MG63 (cell line): ENCODE measurements around the gene ZNF668. TPM values are rescaled to one million over a fixed set of nuclear protein-coding genes. Genes with fewer than 3 reads are reported as not detected.
A peak's percentile ranks its signal among the peaks of the same experiment; 100 is the strongest.

Experiments
- DNase-seq: peaks from one replicate; pipeline ENCODE4 v3.0.0-alpha.2; 2020
- H3K27me3 ChIP-seq: fragments of 250-450 bp; sonication (Bioruptor Pico); 2 replicates; pipeline ENCODE4 v1.5.1; 2020; ENCODE audit warnings: mild to moderate bottlenecking, moderate library complexity
- H3K36me3 ChIP-seq: fragments of 250-450 bp; sonication (Bioruptor Pico); 2 replicates; pipeline ENCODE4 v1.5.1; 2020; ENCODE audit warnings: mild to moderate bottlenecking, moderate library complexity
- H3K4me3 ChIP-seq: fragments of 250-450 bp; sonication (Bioruptor Pico); 2 replicates; pipeline ENCODE4 v1.5.1; 2020; ENCODE audit warnings: mild to moderate bottlenecking, moderate library complexity
- H3K9me3 ChIP-seq: fragments of 250-450 bp; sonication (Bioruptor Pico); 2 replicates; pipeline ENCODE4 v1.5.1; 2020; ENCODE audit warnings: mild to moderate bottlenecking, moderate library complexity
- total RNA-seq: library from RNA; depleted of rRNA; stranded (reverse); fragments of >200 nt; shearing (Covaris generic); gene quantifications from 2 replicates; pipeline ENCODE4 v1.2.3, GENCODE V29; 2014; ENCODE audit warnings: low replicate concordance

Gene ZNF668
- total RNA-seq, 1 experiment from 2014 or later, result 47.4 TPM

DNA sequence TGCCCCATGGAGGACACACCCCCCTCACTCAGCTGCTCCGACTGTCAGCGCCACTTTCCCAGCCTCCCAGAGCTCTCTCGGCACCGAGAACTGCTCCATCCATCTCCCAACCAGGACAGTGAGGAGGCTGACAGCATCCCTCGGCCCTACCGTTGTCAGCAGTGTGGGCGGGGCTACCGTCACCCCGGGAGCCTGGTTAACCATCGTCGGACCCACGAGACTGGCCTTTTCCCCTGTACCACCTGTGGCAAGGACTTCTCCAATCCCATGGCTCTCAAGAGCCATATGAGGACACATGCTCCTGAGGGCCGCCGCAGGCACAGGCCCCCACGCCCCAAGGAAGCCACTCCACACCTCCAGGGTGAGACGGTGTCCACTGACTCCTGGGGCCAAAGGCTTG is 2.3 kb upstream of the ZNF668 start:
- Histone ChIP-seq H3K4me3 (no peak overlapping the region), H3K27me3 (no peaks in the 10 kb centered on the region), H3K9me3 (no peaks in the 10 kb centered on the region), H3K36me3 (peaks cover 56% of the 10 kb centered on the region)
- no peak for DNase-seq

DNA sequence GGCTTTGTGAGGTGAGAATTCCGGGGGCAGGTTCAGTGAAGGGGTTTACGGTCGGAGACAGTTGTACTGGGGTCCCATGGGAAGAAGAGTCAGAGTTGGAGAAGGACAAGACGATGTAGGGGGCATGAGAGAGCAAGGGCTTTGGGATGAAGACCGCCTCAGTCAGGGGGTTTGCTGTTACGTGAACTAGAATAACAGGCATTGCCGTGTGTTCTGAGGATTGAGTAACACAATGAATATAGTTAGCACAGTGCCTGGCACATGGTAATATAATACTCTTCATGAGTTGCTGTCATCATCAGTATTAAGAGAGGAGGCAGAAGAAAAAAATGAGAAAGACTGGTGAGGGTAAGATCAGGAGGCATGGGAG is 759 bp upstream of the ZNF668 start:
- Histone ChIP-seq H3K27me3 (no peaks in the 10 kb centered on the region), H3K4me3 (peak overlapping the region; percentile 94), H3K9me3 (no peaks in the 10 kb centered on the region), H3K36me3 (peaks cover 43% of the 10 kb centered on the region)
- DNase-seq, result no peak

DNA sequence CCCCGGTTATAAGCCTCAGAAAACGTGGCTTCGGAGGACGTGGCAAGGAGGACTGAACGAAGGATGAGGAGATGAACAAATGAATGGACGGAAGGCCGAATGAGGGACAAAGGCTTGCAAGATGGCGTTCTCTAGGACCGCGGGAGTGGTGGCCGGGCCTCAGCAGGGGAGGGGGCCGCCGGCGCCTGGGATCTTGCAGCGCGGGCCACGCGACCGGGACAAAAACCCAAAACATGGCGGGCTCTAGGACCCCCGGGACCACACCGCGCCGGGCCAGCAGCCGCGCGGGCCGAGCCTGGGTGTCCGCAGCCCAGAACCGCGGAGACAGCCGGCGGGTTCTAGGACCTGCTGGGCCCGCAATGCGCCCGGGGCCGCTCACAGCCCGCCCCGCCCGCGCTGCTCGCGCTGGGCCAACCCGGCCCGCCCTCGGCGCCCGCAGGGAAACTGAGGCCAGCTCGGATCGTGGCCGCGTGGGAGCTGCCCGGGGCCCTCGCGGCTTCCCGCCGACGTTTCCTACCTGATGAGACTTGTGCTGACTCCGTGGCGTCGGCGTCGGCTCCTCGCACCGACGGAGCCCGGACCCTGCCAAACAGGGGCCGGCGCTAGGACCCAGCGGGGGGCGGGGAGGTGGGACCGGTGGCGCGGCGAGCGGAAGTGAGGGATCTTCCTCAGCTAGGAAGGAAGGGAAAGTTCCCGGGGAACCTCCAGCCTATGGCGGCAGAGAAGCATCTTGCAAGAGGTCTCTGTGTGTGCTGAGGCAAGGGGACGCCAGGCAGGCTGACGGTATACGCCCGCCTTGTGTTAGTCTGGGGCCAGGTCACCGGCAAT is 684 bp downstream of the ZNF668 start:
- H3K27me3 ChIP-seq, result no peaks in the 10 kb centered on the region
- H3K36me3 ChIP-seq, result peaks cover 34% of the 10 kb centered on the region
- H3K4me3 ChIP-seq, result peak overlapping the region; percentile 94
- H3K9me3 ChIP-seq, result no peaks in the 10 kb centered on the region
- DNase-seq, result peak; percentile 97

DNA sequence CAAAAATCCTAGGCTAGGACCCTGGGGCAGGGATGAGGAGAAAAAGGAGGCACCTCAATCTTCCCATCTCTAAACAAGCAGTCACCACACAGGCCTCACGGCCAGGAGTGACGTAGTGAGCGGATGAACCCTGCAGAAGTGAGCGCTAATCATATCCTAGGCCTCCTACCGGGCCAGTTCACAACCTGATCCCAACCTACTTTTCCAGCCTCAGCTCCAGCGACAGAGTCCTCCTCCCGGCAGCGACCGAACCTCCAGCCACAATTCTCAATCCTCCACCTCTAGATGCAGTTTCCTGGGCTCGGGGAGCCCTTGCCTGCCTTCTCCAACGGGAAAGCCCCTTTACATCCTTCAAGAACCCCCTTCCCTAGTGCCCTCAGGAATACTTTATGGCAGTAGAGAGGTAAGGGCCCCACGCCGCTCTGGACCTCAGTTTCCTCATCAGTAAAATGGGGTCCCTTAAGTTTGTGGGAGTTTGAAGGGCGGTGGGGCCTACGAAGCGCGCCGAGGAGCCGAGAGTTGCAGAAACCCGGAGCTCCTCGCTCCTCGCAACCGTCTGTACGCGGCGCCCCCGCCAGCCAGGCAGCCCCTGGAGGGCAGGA is 1.4 kb downstream of the ZNF668 start:
- H3K36me3 ChIP-seq, result peaks cover 28% of the 10 kb centered on the region
- peak overlapping the region; percentile 94 for H3K4me3 ChIP-seq
- H3K9me3 ChIP-seq, result no peaks in the 10 kb centered on the region
- DNase-seq, result peak; percentile 71
- no peaks in the 10 kb centered on the region for H3K27me3 ChIP-seq

DNA sequence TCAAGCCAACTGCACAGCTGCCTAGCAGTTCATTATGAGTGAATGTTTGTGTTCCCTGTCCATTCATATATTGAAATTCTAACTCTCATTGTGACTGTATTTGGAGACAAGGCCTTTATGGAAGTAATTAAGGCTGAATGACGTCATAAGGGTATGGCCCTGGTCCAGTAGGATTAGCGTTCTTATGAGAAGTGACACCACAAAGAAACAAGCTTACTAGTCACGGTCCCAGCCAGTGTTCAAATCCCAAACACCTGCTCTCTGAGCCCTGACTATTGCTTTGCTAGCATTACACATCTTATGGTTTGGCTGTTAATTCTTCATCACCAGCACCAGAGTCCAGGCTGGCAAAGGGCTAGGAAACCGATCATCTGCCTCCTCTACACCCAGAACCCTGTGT is 2.2 kb downstream of the ZNF668 start:
- Histone ChIP-seq H3K36me3 (peaks cover 26% of the 10 kb centered on the region), H3K4me3 (peak overlapping the region; percentile 94), H3K9me3 (no peaks in the 10 kb centered on the region), H3K27me3 (no peaks in the 10 kb centered on the region)
- peak; percentile 63 for DNase-seq

DNA sequence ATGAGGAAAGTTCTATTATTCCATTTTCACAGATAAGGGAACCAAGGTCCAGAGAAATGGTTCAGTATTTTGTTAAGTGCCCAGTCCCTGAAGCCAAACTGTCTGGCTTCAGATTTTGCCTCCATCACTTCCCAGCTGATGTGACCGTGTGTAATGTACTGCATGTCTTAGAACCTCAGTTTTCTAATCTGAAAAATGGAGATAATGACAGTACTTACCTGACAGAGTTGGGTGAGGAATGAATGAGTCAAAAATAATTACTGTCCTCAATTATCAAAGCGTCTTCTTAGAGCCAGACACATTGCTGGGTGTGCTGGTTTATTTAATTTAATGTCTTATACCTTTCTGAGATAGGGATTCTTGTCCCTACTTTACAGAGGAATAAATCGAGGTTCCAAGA is 6.7 kb downstream of the ZNF668 start:
- no peaks in the 10 kb centered on the region for H3K27me3 ChIP-seq
- no peaks in the 10 kb centered on the region for H3K9me3 ChIP-seq
- peaks cover 38% of the 10 kb centered on the region for H3K36me3 ChIP-seq
- DNase-seq, result no peak
- no peak overlapping the region for H3K4me3 ChIP-seq

DNA sequence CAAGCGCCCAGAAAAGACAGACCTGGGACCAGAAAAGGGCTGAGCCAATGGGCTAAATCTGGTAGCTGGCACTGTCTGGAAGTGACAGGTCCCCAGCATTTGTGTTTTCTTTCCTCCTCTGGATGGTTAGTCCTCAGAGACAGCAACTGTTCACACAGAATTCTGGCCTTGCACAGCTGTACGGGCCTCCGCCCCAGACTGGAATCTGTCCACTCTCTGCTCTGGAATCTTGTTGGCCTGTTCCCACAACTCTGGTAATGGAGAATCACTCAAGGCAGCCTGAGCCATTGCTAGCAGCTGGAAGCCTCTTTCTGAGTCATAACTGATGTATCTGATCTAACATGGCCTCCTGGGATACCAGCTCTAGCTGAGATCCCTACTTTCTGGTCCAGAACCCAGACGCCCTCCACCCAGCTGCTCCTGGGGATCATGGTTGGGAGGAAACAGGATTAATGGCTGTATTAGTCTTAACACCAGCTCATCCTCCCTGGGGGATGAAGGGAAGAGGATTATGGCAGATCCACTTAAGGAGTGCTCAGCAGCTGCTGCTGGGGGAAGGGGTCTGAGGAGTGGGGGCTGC is 9.1 kb downstream of the ZNF668 start:
- Histone ChIP-seq H3K9me3 (no peaks in the 10 kb centered on the region), H3K27me3 (no peaks in the 10 kb centered on the region), H3K4me3 (peak overlapping the region; percentile 4; the same call in 1 of the 2 replicates), H3K36me3 (peaks cover 59% of the 10 kb centered on the region)
- peak; percentile 95 for DNase-seq

DNA sequence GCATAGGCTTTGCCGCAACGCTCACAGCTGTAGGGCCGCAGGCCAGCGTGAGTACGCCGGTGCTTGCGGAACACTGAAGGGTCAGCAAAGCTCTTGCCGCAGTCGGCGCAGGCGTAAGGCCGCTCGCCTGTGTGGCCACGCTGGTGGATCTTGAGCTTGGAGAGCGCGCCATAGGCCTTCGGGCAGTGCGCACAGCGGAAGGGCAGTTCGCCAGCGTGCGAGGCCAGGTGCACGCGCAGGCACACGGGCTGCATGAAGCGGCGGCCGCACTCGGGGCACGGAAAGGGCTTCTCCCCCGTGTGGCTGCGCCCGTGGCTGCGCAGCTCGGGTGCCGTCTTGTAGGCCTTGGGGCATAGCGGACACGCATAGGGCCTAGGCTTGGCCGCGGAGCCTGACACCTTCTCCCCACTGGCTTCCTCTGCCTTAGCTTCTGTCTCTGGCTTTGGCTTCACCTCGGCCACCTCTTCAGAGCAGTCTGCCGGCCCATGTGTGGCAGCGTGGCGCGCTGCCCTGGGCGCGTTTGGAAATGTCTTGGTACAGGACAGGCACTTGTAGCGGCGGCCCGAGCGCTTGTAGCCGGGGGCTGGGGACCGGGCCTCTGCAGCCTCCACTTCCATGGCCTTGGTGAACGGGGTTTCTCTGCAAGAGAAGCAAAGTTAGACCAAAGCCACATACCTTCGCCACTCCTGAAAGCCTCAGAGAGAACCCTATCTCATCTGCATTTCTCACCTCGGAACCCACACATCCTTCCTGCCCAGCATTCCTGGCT is 10.0 kb downstream of the ZNF668 start:
- no peaks in the 10 kb centered on the region for H3K9me3 ChIP-seq
- H3K36me3 ChIP-seq, result peaks cover 68% of the 10 kb centered on the region
- DNase-seq, result no peak
- no peak overlapping the region for H3K4me3 ChIP-seq
- no peaks in the 10 kb centered on the region for H3K27me3 ChIP-seq

DNA sequence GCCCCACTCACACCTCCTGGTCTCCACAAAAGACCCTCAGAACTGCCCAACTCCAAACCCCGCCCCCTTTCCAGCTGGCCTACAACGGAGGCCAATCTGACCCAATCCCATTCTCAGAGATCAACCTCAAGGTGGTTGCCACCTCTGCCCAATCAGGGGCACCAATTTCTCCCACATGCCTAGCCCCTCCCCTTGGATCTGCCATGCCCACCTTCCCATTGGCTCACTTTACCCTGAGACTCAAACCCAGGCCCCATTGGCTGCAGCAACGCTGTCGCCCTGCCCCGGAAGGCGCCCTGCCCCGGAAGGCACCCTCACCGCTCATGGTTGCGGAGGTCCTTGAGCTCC is 10.6 kb downstream of the ZNF668 start:
- H3K36me3 ChIP-seq, result peaks cover 72% of the 10 kb centered on the region
- DNase-seq, result no peak
- H3K9me3 ChIP-seq, result no peaks in the 10 kb centered on the region
- H3K27me3 ChIP-seq, result no peaks in the 10 kb centered on the region
- H3K4me3 ChIP-seq, result no peak overlapping the region

DNA sequence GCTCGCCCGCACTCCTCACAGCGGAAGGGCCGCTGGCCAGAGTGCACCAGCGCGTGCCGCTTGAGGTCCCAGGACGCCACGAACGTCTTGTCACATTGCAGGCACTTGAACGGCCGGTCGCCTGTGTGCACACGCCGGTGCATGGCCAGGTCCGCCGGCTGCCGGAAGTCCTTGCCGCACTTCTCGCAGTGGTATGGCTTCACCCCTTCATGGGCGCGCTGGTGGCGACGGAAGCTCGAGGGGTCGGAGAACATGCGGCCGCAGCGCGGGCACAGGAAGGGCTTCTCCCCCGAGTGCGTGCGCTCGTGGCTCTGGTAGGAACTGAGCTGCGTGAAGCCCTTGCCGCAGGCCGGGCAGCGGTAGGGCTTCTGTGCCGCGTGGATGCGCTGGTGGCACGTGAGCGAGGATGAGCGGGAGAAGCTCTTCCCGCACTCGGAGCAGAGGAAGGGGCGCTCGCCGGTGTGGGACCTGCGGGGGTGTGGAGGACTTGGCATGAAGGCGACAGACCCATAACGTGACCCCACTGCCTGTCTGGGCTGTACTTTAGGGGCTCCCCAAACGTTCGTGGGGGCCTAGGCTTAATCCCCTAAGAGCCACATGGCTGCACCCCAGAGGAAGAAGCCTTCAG is 12.1 kb downstream of the ZNF668 start:
- Histone ChIP-seq H3K9me3 (no peaks in the 10 kb centered on the region), H3K4me3 (no peak overlapping the region), H3K36me3 (peaks cover 77% of the 10 kb centered on the region), H3K27me3 (no peaks in the 10 kb centered on the region)
- no peak for DNase-seq

DNA sequence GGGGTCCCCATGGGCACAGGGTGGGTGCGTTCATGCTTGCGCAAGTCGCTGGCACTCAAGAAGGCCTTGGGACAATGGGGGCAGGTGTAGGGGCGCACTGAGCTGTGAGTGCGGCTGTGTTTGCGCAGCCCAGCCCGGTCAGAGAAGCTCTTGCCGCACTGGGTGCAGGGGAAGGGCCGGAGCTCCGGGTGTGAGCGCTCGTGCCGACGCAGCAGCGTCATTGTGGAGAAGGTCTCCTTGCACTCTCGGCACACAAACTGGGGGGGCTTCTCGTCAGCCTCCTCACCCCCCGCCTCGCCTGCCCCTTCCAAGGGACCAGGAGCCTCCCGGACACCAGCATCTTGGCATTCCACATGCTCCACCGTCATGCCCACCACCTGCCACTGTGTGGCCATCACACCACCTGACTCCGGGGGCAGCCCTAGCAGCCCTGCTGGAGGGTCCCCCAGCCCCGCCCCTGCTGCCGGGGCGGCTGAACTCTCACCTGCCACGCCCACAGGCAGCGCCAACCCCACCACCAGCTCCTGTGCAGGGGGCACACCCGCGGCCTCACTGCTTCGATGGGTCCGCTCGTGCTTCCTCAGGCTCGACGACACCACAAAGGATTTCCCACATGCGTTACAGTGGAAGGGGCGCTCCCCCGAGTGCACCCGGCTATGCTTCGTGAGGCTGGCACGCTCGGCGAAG is 12.8 kb downstream of the ZNF668 start:
- no peaks in the 10 kb centered on the region for H3K27me3 ChIP-seq
- H3K36me3 ChIP-seq, result peaks cover 75% of the 10 kb centered on the region
- H3K4me3 ChIP-seq, result no peak overlapping the region
- DNase-seq, result no peak
- H3K9me3 ChIP-seq, result no peaks in the 10 kb centered on the region

DNA sequence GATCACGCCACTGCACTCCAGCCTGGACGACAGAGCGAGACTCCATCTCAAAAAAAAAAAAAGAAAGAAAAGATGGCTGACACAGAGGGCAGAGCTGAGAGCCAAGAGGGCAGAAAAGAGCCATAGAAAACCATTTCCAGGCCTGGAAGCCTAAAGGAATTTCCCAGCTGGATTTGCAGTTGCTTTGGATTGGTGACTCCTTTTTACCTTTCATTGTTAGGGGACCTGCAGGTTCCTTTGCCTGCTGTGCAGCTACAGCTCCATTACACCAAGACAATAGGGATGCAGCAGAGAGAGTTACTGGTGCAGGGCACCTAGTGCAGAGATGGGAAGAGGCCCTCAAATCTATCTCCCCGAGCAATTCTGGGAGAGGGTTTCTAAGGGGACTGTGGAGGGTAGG is 18.4 kb downstream of the ZNF668 start:
- no peaks in the 10 kb centered on the region for H3K9me3 ChIP-seq
- no peak overlapping the region for H3K4me3 ChIP-seq
- DNase-seq, result no peak
- peaks cover 37% of the 10 kb centered on the region for H3K36me3 ChIP-seq
- H3K27me3 ChIP-seq, result no peaks in the 10 kb centered on the region

DNA sequence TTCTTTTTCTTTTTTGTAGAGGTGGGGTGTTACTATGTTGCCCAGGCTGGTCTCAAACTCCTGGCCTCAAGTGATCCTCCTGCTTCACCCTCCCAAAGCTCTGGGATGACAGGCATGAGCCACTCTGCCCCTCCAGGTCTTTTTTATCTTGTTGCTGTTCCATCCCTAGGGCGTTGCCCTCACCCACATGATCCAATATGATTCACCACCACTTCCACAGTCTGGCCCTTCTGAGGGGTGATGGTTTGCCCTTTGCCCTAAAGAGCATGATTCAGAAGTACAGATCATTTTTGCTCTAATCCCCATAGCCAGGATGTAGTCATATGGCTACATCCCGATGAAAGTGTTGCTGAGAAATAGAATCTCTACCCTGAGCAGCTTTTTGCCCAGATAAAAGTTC is 21.9 kb downstream of the ZNF668 start:
- no peaks in the 10 kb centered on the region for H3K27me3 ChIP-seq
- H3K36me3 ChIP-seq, result peaks cover 4% of the 10 kb centered on the region; the same call in 1 of the 2 replicates
- no peak overlapping the region for H3K4me3 ChIP-seq
- DNase-seq, result peak; percentile 94
- H3K9me3 ChIP-seq, result no peaks in the 10 kb centered on the region

DNA sequence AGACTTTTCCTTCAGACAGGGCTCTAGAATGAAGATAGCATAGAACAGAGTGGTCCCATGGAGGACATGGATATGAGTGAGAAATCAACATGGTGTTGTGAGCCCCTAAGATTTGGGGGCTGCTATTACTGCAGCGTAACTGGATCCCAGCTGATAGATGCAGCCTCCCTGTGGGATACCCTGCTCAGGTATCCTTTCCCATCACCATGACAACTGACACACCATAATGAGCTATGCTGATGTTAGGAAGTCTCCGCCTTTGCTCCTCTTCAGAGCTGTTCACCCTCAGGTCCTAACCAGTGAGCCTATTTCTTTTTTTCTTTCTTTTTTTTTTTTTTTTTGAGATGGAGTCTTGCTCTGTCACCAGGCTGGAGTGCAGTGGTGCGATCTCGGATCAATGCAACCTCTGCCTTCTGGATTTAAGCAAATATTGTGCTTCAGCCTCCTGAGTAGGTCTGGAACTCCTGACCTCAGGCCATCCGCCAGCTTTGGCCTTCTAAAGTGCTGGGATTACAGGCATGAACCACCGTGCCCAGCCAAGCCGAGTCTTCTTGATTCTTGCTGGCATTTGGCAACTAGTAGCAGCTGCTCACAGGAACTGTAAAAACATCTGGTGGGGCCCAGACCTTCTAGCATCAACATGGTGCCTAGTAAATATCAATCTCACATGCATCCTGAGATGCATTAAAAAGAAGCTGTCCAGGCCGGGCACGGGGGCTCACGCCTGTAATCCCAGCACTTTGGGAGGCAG is 23.6 kb downstream of the ZNF668 start:
- Histone ChIP-seq H3K36me3 (no peaks in the 10 kb centered on the region), H3K27me3 (no peaks in the 10 kb centered on the region), H3K4me3 (no peak overlapping the region), H3K9me3 (no peaks in the 10 kb centered on the region)
- DNase-seq, result peak; percentile 83

DNA sequence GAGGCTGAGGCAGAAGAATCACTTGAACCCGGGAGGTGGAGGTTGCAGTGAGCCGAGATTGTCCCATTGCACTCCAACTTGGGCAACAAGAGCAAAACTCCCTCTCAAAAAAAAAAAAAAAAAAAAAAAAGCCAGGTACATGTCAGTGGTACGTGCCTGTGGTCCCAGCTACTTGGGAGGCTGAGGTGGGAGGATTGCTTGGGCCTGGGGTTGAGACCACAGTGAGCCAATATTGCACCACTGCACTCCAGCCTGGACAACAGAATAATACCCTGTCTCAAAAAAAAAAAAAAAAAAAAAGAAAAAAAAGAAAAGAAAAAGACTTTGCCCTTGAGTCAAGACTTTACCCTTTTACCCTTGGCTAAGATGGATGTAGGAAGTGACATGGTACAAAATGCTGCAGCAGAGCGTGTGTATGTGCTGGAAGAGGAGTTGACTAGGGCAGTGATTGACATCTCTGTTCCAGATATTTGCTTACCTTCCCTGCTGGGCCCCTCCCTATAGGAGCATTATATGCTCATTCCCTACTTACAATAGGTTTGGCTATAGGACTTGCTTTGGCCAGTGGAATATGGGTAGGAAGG is 30.1 kb downstream of the ZNF668 start:
- peaks cover 40% of the 10 kb centered on the region for H3K36me3 ChIP-seq
- H3K4me3 ChIP-seq, result no peak overlapping the region
- H3K9me3 ChIP-seq, result no peaks in the 10 kb centered on the region
- no peak for DNase-seq
- H3K27me3 ChIP-seq, result no peaks in the 10 kb centered on the region
